WTC11 (cell line): ENCODE data around the gene TMED10.

Experiments used
- NFYB ChIP-seq: sonication (generic); formaldehyde crosslinking; conservative IDR thresholded peaks from 2 replicates; pipeline ENCODE4 v1.8.0; 2022; ENCODE audit warnings: low read depth, missing genetic modification reagents
- USF2 ChIP-seq: sonication (generic); formaldehyde crosslinking; IDR thresholded peaks from 2 replicates; pipeline ENCODE4 v1.8.1; 2023; ENCODE audit warnings: mild to moderate bottlenecking, missing genetic modification reagents, moderate library complexity

- TF ChIP-seq USF2 = no peak
- TF ChIP-seq NFYB (CRISPR knock-in tag) = no peak
Observed at GRCh38 chr14:75190023-75190422, 13.6 kb upstream of the TMED10 start.
